Measurements from ENCODE around the gene PDE4D. TPM values are rescaled to one million over a fixed set of nuclear protein-coding genes. Genes with fewer than 3 reads are reported as not detected.

The PDE4D gene
- total RNA-seq, 1 donor, result 19.9 TPM

GRCh38 chr5:59813761-59814536 is 79.6 kb downstream of the PDE4D start:
- no peak overlapping the region for H3K4me3 ChIP-seq (ENCODE audit: insufficient read depth, low read length)
- DNase-seq (ENCODE audit: insufficient read length, low spot score, missing footprints), result peak; percentile 75
- no peaks in the 10 kb centered on the region for H3K4me1 ChIP-seq (ENCODE audit: insufficient read depth, low read length)
- H2AFZ ChIP-seq (ENCODE audit: low read length), result peak overlapping the region; percentile 53
- H3K36me3 ChIP-seq (ENCODE audit: insufficient read depth, low read length), result no peaks in the 10 kb centered on the region
- TF ChIP-seq, protein P1, sequence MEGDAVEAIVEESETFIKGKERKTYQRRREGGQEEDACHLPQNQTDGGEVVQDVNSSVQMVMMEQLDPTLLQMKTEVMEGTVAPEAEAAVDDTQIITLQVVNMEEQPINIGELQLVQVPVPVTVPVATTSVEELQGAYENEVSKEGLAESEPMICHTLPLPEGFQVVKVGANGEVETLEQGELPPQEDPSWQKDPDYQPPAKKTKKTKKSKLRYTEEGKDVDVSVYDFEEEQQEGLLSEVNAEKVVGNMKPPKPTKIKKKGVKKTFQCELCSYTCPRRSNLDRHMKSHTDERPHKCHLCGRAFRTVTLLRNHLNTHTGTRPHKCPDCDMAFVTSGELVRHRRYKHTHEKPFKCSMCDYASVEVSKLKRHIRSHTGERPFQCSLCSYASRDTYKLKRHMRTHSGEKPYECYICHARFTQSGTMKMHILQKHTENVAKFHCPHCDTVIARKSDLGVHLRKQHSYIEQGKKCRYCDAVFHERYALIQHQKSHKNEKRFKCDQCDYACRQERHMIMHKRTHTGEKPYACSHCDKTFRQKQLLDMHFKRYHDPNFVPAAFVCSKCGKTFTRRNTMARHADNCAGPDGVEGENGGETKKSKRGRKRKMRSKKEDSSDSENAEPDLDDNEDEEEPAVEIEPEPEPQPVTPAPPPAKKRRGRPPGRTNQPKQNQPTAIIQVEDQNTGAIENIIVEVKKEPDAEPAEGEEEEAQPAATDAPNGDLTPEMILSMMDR (IDR thresholded peaks at IDR 0.05; ENCODE audit: extremely low read depth, low read depth, low read length), result peak; percentile 71
- H3K9me3 ChIP-seq (ENCODE audit: low read depth, low read length), result no peaks in the 10 kb centered on the region
- H3K79me2 ChIP-seq (ENCODE audit: insufficient read depth, low read length), result no peaks in the 10 kb centered on the region
- H3K27me3 ChIP-seq (ENCODE audit: insufficient read depth, low read length), result peaks cover 4% of the 10 kb centered on the region
- H4K20me1 ChIP-seq (ENCODE audit: insufficient read depth, low read length), result no peaks in the 10 kb centered on the region
- H3K27ac ChIP-seq (ENCODE audit: low read depth, low read length), result no peak overlapping the region
- H3K4me2 ChIP-seq (ENCODE audit: insufficient read depth, low read length), result peak overlapping the region; percentile 62

DNA sequence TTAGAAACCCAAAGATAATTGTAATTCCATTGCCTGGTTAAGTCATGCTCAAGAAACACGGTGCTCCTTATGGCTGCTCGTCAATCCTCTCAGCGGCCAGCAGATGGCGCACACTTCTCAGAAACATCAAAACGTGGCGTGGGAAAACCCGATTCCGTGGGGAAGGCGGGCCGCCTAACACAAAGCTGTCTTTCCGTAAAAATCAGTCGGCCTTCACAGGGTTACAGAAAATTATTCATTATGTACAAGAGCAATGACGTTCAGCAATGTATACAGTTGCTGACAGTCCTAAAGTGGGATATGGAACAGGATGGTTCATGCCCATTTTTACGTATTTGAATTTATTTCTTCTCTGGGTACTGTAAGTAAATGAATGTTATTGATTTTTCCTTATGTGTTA is 83.5 kb downstream of the PDE4D start:
- Histone ChIP-seq H2AFZ (ENCODE audit: low read length) (peak overlapping the region; percentile 52), H3K79me2 (ENCODE audit: insufficient read depth, low read length) (no peaks in the 10 kb centered on the region), H3K27ac (ENCODE audit: low read depth, low read length) (no peak overlapping the region), H3K4me3 (ENCODE audit: insufficient read depth, low read length) (peak overlapping the region; percentile 45), H3K4me2 (ENCODE audit: insufficient read depth, low read length) (peak overlapping the region; percentile 80), H4K20me1 (ENCODE audit: insufficient read depth, low read length) (no peaks in the 10 kb centered on the region), H3K9me3 (ENCODE audit: low read depth, low read length) (no peaks in the 10 kb centered on the region), H3K4me1 (ENCODE audit: insufficient read depth, low read length) (no peaks in the 10 kb centered on the region), H3K36me3 (ENCODE audit: insufficient read depth, low read length) (no peaks in the 10 kb centered on the region), H3K27me3 (ENCODE audit: insufficient read depth, low read length) (peaks cover 7% of the 10 kb centered on the region)
- TF ChIP-seq, protein P1 (IDR thresholded peaks at IDR 0.05; ENCODE audit: extremely low read depth, low read depth, low read length), result peak; percentile 96
- peak; percentile 82 for DNase-seq (ENCODE audit: insufficient read length, low spot score, missing footprints)

DNA sequence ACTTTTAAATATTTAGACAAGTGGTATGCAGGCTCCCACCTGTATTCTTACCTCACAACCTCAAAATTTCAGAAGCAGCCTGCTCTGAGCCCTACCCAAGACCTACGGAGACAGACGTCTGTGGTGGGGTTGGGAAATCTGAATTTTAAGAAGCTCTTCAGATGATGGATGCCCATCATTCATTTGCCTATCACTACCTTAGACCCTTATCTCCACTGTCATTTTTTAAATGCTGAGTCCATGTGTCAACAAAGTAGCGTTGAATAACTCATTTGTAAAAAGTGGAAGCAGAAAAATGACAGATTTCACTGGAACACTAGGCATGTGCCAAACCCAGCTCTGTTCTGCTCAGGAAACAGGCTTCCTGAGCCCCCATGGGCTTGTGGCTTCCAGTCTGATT is 85.7 kb downstream of the PDE4D start:
- no peak overlapping the region for H3K27ac ChIP-seq (ENCODE audit: low read depth, low read length)
- H3K9me3 ChIP-seq (ENCODE audit: low read depth, low read length), result no peaks in the 10 kb centered on the region
- no peaks in the 10 kb centered on the region for H3K79me2 ChIP-seq (ENCODE audit: insufficient read depth, low read length)
- H2AFZ ChIP-seq (ENCODE audit: low read length), result no peak overlapping the region
- no peaks in the 10 kb centered on the region for H3K36me3 ChIP-seq (ENCODE audit: insufficient read depth, low read length)
- no peaks in the 10 kb centered on the region for H3K4me1 ChIP-seq (ENCODE audit: insufficient read depth, low read length)
- H3K27me3 ChIP-seq (ENCODE audit: insufficient read depth, low read length), result peaks cover 11% of the 10 kb centered on the region
- TF ChIP-seq, protein P1 (IDR thresholded peaks at IDR 0.05; ENCODE audit: extremely low read depth, low read depth, low read length), result no peak
- H3K4me2 ChIP-seq (ENCODE audit: insufficient read depth, low read length), result no peak overlapping the region
- no peak for DNase-seq (ENCODE audit: insufficient read length, low spot score, missing footprints)
- H4K20me1 ChIP-seq (ENCODE audit: insufficient read depth, low read length), result no peaks in the 10 kb centered on the region
- H3K4me3 ChIP-seq (ENCODE audit: insufficient read depth, low read length), result no peak overlapping the region

DNA sequence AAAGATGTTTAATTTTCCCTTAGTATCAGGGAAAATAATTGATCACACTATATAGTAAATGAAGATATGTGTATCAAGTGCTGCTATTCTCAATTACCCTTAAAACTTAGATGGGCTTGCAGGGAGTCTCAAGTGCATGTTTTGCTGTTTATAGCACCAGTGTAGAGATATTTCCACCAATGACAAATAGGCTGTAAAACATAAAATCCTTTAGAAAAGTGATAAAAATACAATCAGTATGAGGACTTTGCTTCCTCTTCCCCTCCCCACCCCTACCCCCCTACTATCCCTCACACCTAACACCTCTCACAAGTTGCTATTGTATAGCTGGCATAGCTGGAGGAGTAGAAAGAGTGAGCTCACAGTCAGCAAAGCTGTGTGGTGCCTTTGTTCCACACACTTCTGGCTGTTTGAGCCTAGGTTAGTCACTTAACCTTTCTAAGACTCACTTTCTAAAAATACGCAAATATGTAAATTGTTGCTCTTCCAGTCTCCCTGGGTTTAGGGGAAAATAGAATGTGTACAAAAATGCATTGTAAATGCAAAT is 93.1 kb downstream of the PDE4D start:
- Histone ChIP-seq H3K27me3 (ENCODE audit: insufficient read depth, low read length) (peaks cover 6% of the 10 kb centered on the region), H3K36me3 (ENCODE audit: insufficient read depth, low read length) (no peaks in the 10 kb centered on the region), H3K9me3 (ENCODE audit: low read depth, low read length) (no peaks in the 10 kb centered on the region), H3K4me1 (ENCODE audit: insufficient read depth, low read length) (no peaks in the 10 kb centered on the region), H2AFZ (ENCODE audit: low read length) (no peak overlapping the region), H3K4me3 (ENCODE audit: insufficient read depth, low read length) (no peak overlapping the region), H3K4me2 (ENCODE audit: insufficient read depth, low read length) (no peak overlapping the region), H3K79me2 (ENCODE audit: insufficient read depth, low read length) (no peaks in the 10 kb centered on the region), H3K27ac (ENCODE audit: low read depth, low read length) (no peak overlapping the region), H4K20me1 (ENCODE audit: insufficient read depth, low read length) (no peaks in the 10 kb centered on the region)
- TF ChIP-seq, protein P1 (IDR thresholded peaks at IDR 0.05; ENCODE audit: extremely low read depth, low read depth, low read length), result no peak
- DNase-seq (ENCODE audit: insufficient read length, low spot score, missing footprints), result no peak

Data from osteoblast (primary cell).